Lower leg skin (tissue), 3 donors: ENCODE results near the gene FAM171A2.

Source experiments
- POLR2A ChIP-seq, 2 donors: fragments of 450-650 bp; IDR thresholded peaks; one replicate each; pipeline ENCODE4 v1.6.1; 2016 to 2017; ENCODE audit warnings: antibody characterized with exemption in 2 of 2, mild to moderate bottlenecking in 1 of 2, moderate library complexity in 1 of 2
- TF ChIP-seq, protein P1 (sequence below), 3 donors: fragments of 450-650 bp; IDR thresholded peaks; one replicate each; pipeline ENCODE4 v1.5.1; 2016; ENCODE audit warnings: antibody characterized with exemption in 3 of 3, mild to moderate bottlenecking in 3 of 3, moderate library complexity in 2 of 3

DNA sequence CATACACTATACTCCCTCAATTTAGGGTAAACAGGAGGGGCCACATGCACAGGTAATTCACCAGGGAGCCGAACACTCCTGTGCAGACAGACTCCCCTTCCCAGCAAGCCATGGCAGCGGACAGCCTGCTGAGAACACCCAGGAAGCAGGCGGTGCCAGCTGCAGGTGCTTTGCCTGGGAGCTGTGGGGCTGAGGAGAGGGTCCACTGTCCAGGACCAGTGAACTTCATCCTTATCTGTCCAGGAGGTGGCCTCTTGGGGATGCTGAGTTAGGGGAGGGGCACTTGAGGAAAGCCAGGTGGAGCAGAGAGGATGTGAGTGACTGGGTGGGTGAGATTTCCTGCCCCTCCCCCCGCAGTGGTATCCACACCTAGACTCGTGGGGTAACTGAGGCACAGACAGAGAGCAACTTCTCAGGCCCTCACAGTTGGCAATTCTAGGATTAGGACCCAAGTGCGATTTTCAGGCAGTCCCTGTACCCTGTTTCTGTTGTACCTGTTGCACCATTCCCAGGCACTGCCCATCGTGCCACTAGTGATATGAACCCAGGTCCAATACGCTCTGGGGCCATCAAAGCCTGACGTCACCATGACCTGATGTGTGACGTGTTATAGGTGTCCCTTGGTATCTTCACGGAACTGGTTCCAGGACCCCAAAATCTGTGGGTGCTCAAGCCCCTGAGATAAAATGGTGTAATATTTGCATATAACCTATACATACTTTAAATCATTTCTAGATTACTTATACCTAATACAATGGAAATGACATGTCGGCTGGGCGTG lies 17.4 kb downstream of the FAM171A2 start:
- TF ChIP-seq, protein P1, sequence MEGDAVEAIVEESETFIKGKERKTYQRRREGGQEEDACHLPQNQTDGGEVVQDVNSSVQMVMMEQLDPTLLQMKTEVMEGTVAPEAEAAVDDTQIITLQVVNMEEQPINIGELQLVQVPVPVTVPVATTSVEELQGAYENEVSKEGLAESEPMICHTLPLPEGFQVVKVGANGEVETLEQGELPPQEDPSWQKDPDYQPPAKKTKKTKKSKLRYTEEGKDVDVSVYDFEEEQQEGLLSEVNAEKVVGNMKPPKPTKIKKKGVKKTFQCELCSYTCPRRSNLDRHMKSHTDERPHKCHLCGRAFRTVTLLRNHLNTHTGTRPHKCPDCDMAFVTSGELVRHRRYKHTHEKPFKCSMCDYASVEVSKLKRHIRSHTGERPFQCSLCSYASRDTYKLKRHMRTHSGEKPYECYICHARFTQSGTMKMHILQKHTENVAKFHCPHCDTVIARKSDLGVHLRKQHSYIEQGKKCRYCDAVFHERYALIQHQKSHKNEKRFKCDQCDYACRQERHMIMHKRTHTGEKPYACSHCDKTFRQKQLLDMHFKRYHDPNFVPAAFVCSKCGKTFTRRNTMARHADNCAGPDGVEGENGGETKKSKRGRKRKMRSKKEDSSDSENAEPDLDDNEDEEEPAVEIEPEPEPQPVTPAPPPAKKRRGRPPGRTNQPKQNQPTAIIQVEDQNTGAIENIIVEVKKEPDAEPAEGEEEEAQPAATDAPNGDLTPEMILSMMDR (IDR thresholded peaks at IDR 0.05): no peak
- TF ChIP-seq POLR2A (IDR thresholded peaks at IDR 0.05): no peak
